HG03097 (cell line): Measurements from ENCODE around the gene GPSM1.
"Not testable (repeated sequence)": the region's sequence is repeated elsewhere in the genome, so short reads cannot be mapped to it uniquely, and the experiment has no call there.

Experiments
- ATAC-seq: cut with Tn5 transposase; IDR thresholded peaks from one replicate; pipeline ENCODE4 v1.9.1; 2021; ENCODE audit not compliant: unreplicated experiment, low FRiP score

GPSM1 gene

DNA sequence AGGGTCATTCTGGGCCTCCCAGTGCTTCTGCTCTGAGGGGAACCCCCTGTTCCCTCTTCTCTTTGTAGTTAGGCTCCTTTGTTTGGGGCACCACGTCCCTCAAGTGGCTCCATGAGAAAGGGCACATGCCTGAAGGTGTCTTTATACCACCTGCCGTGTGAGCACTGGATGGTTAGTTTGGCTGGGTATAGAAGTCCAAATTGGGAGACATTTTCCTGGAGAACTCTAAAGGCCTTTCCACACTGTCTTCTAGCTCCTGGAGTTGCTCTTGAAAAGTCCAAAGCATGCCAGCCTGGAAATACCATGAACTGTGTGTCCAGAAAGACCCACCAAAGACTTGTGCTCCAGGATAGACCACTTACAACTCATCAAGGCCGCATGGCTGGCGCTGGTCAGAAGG is 12.4 kb upstream of the GPSM1 start:
- no peak for ATAC-seq

DNA sequence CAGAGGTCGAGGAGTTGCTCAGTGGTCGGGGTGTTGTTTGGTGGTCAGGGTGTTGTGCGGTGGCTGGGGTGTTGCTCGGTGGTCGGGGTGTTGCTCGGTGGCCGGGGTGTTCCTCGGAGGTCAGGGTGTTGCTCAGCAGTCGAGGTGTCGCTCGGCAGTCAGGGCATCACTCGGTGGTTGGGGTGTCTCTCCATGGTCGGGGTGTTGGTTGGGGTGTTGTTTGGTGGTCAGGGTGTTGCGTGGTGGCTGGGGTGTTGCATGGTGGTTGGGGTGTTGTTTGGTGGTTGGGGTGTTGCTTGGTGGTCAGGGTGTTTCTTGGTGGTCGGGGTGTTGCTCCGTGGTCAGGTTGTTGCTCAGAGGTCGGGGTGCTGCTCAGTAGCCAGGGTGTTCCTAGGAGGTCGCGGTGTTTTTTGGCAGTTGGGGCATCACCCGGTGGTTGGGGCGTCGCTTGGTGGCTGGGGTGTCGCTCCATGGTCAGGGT is 11.0 kb upstream of the GPSM1 start:
- no peak for ATAC-seq

DNA sequence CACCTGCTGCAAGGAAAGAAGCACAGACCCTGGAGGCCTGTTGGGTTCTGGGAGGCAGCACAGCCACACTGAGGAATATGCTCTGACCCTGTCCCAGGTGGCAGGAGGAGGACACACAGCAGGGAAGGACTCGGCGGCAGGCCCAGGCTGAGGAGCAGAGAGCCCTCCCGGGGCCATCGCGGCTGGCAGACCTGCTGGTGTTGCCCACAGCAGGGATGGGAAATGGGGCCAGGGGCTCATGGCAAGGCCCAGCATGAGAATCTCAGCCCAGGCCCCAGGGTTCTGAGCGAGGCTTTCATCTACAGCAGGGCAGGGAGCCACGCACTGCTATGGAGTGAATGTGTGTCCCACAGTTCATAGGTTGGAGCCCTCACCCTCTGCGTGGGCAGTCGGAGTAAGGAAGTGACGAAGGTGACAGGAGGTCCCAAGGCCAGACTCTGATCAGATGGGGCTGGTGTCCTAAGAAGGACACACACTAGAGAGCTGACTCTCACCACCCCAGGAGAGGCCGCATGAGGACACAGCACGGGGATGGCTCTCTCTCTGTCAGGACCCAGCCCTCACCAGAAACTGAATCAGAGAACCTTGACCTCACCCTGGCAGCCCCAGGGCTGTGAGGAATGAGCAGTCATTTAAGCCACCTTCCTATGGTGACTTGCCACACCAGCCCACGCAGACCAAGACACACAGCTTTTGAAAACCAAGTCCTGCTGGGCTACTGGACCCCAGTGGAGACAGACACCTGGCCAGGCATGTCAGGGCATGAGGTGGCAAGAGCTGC is 10.3 kb upstream of the GPSM1 start:
- no peak for ATAC-seq

DNA sequence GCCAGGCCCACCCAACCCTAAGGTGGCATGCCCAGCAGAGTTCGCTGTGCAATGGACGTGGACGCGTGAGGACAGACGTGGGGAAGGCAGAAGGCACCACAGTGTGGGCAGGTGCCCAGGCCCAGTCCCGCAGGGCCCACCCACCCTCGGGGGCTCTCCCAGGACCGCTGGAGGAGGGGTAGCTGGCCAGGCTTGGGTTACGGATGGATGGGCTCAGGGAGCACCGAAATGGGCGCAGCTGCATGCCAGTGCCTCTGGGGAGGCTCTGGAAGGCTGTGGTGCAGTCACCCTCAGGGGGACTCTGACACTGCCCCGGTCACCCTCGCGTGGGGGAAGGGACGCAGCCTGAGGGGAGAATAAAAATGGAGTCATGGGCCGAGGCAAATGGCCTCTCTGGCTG is 9.6 kb upstream of the GPSM1 start:
- no peak for ATAC-seq

DNA sequence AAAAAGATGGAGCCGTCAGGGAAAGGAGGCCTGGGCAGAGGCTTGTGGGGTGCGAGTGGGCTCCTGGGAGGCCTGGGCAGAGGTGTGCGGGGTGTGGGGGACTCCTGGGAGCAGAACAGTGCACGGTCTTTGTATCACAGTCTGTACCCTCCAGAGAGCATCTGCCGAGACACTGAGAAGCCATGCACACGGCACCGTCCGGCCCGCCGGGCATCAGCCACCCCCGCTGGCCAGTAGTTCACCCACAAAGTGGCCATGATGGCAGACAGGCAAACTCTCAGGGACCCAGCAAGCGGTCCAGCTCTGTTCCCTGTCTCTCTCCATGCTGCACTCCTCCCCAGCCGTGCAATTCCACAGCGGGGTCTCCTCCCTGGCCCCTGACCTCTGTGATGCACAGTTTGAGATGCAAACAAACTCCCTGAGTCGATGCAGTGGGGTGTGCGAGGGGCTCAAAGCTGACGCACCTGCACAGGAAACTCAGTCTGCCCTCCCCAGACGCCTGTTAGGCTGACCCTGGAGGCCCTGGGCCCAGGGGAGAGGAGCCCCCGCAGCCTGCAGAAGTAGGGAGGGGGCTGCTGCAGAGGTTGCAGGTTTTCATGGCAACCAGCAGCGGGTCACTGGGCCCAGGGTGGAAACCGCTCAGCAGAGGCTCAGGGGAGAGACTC is 9.1 kb upstream of the GPSM1 start:
- ATAC-seq, result no peak

DNA sequence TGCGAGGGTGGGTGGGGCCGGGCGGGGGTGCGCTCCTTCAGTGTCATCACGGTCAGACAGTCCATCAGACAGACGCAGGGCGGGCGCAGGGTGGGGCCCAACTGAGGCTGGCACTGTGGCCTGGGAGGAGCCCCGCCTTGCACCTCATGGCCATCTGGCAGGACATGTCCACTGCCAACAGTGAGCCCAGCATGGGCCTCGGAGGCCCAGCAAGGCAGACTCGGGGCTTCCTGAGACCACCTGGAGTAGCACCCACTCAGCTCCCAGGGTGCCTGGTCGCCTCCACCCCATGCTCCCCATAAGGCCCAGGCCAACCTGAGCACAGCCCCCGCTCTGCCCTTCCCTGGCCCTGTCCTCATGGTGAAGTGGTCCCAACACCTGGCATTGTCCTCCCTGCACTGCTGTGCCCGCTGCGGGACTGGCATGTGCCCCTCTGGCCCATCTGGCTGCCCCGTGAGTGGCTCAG is 8.5 kb upstream of the GPSM1 start:
- no peak for ATAC-seq

DNA sequence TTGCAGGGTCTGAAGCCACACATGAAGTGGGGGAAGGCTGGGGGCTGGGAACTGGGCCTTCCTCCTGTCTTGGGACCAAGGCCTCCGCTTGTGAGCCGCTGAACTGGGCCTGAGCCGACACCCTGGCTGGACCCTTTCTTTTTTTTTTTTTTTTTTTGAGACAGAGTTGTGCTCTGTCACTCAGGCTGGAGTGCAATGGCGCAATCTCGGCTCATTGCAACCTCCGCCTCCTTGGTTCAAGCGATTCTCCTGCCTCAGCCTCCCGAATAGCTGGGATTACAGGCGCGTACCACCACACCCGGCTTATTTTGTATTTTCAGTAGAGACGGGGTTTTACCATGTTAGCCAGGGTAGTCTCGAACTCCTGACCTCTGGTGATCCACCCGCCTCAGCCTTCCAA is 8.1 kb upstream of the GPSM1 start:
- not testable (repeated sequence) for ATAC-seq

DNA sequence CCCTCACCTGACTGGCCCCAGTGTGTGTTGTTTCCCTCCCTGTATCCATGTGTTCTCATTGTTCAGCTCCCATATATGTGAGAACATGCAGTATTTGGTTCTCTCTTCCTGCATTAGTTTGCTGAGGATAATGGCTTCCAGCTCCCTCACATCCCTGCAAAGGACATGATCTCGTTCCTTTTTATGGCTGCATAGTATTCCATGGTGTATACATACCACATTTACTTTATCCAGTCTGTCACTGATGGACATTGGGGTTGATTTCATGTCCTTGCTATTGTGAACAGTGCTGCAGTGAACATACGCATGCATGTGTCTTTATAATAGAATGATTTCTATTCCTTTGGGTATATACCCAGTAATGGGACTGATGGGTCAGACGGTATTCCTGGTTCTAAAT is 7.4 kb upstream of the GPSM1 start:
- ATAC-seq, result not testable (repeated sequence)

DNA sequence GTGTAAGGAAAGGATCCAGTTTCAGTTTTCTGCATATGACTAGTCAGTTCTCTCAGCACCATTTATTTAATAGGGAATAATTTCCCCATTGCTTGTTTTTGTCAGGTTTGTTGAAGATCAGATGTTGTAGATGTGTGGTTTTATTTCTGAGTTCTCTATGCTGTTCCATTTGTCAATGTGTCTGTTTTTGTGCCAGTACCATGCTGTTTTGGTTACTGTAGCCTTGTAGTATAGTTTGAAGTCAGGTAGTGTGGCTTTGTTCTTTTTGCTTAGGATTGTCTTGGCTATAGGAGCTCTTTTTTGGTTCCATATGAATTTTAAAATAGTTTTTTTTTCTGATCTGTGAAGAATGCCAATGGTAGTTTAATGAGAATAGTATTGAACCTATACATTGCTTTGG is 6.4 kb upstream of the GPSM1 start:
- ATAC-seq, result not testable (repeated sequence)

DNA sequence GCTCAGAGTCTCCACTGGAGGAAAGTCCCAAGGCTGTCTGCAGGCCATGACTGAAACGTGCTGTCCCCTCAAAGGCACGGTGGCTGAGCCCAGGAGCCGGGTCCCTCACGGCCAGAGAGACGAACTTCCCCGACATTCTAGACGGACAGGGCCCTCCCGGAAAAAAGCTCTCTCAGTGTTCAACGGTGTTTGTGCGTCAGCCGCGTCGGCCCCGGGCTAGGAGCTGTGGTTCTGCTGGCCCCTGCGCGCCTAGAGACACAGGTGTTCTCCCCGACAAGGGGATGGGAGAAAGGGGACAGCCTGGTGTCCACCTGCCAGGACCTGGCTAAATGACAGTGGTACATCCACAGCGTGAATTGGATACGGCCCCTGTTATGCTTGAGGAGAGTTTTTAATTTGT is 5.8 kb upstream of the GPSM1 start:
- no peak for ATAC-seq

DNA sequence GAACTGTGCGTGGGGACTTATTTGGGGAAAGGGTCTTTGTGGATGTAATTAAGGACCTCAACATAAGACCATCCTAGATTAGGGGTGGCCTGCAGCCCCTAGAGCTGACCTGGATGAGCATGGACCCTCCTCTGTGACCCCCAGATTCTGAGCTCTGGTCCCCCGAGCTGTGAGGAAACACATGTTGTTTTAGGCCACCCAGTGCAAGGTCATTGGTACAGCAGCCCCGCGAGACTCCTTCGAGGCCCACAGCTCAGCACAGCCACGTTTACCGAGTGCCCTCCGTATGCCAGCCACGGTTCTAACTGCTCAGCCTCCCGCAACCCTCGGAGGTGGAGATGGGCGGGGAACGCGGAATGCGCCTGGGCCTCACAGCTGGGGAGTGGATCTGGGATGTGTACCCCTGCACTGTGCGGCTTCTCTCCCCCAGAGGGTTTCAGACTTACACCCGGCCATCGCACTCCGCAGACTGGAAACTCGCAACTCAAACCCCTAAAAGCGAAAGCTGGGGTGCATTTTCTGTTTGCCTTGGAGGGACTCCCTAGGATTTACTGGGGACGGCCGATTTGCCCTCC is 4.5 kb upstream of the GPSM1 start:
- ATAC-seq, result no peak

DNA sequence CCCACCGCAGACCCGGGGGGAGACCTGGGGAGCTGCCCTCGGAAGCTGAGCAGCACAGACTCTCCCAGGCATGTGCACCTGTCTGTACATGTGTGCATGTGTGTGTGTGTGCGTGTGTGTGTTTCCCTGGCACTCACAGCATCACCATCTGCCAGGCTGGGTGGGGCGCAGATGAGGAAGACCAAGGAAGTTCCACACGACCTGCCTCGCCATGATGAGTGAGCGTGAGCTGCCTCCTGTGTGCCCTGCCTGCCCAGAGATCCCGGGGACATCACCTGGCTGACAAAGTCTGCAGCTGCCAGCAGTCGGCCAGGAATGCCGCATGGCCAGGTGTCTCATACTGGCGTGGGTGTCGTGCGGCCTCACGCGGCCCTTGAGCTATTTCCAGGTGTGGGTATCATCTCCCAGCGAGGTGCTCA is 4.0 kb upstream of the GPSM1 start:
- no peak for ATAC-seq

DNA sequence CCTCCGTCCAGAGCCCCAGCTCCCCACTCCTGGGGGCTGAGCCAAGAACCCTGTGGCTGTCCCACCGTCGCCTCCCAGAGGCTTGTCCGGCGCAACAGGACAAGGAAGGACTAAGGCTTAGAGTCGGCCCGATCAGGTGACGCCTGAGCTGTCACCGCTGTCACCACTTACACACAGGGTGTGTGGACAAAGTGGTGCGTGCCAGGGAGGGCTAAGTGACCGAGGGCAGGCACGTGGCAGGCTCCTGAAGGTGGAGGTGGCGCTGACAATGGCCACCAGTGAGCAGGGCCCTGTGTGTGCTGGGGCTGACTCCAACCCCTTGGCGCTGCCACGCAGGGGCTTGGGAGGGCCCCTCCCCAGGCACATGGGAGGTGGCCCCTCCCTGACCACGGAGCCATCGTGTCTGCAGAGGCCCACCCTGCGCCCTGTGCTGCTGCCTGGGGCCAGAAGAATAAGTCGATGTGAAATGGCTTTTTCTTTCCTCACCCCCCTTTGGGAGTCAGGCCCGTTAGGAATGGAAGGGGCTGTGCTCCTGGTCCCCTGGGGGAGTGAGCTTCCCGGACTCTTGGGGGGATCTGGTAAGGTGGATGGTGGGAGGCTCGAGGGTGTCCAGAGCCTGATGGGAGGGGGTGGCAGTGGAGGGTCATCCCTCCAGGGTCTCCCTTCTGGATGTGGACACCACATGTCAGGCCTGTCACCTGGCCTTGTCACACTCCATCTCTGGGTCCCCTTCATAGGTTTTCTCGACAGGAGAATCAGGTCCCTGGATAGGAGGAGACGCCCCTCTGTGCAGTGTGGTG is 2.6 kb upstream of the GPSM1 start:
- no peak for ATAC-seq

DNA sequence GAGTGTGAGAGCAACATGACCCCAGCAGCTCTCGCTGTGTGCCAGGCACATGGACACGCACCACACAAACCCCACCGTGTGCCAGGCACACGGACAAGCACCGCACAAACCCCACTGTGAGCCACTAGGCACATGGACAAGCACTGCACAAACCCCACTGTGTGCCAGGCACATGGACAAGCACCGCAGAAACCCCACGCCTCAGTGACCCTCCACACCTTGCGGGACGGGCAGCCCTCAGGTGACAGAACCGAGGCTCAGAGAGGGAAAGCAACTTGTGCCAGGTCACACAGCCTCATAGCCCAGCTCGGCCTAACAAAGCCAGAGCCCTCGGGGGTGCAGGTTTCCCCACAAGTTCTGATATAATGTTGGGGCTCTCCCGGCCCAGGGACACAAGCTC is 2.0 kb upstream of the GPSM1 start:
- no peak for ATAC-seq

DNA sequence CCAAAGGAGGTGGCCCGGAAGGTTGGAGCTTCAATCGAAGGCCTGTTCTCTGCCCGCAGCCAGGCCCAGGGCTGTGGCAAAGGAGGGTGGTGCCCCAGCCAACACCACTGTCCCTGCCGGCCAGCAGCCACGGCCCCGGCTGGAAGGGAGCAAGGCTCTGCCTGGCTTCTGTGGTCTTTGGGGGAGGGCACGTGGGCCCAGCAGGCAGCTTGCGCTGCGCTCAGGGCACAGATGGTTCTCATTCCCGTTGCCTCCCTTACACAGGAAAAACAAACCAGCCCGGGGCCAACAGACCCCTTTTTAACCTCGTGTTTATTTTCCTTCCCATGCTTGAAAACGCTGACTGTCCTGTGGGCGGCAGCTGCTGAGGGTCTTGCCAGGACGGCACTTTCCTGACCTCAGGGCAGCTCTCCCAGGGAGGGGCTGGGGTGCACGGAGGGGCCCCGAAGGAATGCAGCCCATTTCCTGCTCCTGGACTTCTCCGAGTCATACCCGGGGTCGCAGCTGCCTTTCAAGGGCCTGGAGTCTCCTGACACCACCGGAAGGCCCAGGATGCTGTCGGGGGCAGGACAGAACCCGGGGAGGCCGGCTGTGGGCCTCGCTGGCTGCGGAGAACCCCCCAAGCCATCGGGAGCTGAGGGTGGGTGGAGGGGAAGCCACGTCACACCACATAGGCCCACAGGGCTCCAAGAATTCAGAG is 1.1 kb upstream of the GPSM1 start:
- no peak for ATAC-seq

DNA sequence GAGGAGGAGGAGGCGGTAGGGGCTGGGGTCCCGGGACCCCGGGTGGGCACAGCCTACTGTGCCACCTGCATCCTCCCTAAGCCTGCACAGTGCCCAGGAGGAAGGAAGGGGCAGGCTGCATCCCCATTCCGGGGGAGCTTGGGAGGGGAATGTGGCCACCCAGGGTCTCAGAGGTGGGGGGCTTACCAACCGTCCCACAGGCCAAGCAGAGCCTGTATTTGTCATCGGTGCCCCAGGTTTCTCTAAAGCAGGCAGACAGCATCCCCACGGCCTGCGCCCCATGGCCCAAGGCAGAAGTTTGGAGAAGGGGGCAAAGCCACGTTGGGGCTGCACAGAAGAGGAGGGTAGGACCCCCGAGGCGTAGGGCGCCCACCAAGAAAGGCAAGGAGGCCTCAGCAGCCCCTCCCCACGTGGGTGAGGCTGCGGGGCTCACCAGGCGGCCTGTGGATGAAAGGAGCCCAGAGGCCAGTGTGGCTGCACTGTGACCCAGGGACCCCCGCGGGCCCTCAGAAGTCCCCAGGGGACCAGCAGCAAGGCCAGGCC is 507 bp upstream of the GPSM1 start:
- ATAC-seq, result no peak

DNA sequence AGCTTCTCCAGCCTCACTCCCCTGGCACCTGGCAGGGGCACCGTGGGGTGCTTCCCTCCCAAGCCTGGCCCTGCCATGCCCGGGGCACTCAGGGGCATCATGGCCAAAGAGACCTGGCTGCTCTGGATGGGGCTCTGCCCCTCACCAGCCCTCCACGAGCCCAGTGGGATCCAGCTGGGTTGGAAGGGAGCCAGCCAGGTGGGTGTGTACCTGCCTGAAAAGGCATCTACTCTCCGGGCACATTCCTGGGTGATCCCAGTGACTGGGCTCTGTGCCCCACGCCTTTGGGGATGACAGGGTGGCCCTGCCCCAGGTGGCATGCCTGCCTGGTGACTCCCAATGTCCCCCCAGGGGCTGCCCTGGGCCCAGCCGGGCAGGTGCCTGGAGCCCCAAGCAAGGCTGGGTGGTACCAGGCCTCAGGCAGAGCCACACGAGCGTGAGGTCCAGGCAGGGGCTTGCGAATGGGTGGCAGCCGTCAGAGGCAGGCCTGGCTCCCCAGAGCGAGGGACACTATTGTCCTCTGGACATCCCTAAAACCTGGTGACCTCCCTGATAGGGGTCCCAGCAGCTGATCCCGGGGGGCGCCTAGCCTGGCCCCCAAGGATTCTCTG is 777 bp downstream of the GPSM1 start:
- ATAC-seq, result no peak

DNA sequence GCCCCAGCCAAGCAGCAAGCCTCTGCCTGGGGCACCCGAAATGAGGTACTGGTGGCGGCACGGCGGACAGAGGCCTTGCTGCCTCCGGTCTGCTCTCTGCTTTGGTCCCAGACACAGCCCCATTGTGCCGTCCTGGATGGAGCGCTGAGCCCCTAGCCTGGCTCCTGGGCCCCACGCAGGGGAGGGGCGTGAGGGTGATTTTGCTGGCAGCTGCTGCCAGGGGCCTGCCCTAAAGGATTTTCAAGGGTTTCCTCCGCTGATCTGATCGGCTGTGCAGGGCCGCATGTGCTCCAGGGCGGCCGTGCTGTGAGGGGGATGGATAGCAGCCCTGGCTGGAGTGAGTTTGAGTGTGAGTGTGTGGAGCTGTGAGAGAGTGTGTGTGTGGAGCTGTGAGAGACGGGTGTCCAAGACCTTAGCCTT is 1.3 kb downstream of the GPSM1 start:
- ATAC-seq, result no peak

DNA sequence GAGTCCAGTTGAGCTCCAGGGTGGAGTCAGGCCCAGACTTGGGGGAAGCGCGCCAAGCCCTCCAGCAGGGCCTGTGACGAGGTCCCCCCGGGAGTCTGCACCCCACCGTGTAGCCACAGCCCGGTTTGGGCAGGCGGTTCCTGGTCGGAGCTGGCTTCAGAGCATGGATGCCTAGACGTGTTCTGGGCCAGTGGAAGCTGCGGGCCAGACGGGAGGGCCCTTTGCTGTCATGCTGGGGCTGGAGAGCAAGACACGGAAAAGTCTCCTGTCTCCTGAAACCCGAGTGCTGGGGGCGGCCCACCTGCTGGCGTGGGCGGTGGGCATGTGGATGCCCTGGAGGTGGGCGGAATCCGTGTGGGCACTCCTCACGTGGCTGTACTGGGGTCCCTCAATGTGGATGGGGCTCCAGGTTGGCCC is 1.9 kb downstream of the GPSM1 start:
- ATAC-seq, result no peak
